IPS DF 19.7 (cell line): ENCODE results near the gene ANKRD28.
"Not testable (repeated sequence)": the region's sequence is repeated elsewhere in the genome, so short reads cannot be mapped to it uniquely, and the experiment has no call there.

ENCODE experiments used
- DNase-seq: peaks from one replicate; pipeline ENCODE4 v3.0.0-alpha.2; 2013; ENCODE audit warnings: low read depth, low spot score

The ANKRD28 gene

DNA sequence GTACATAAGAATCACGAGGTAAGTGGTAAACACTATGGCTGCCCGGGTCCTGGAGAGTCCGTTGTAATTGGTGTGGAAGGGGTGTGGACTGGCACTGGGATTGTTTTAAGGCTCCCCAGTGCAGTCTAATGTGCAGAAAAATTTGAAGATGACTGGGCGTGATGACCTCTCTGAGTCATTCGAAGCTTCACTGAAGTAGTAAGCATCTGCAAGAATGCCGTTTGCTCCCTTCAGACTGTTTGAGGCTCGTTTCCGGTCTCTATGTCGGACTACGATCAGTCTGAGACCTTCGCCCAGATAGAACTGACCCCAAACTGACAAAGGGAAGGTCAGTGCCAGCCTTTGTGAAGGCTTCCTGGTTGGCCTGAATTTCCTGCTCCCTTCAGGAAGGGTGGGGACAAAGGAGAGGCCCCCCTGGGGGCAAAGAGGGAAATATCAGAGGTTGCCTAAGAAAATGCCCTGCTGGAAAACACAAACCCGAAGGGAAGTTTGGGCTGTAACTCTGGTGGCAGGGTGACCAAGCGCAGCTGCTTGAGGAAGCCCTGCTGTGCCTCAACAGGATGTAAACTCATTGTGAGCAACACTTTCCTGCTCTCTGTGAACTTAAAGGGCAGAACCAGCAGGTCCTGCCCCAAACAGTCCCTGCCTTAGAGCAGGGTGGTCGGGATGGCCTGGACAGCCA lies 161.6 kb downstream of the ANKRD28 start:
- no peak for DNase-seq

DNA sequence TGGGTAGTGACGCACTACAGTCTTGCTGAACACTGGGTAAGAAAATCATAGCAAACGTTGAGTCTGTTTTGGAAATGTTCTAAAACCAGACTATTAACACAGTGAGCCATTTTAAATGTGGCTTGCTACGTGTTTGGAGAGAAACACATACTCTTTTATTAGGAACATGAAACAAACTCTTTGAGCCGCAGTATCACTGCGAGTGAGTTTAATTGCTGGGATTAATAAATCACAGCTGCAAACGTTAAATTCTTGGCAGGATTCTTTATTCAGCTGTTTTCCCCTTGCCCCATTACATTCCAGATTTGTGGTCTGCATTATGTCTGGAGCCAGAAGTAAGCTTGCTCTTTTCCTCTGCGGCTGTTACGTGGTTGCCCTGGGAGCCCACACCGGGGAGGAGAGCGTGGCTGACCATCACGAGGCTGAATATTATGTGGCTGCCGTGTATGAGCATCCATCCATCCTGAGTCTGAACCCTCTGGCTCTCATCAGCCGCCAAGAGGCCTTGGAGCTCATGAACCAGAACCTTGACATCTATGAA lies 162.6 kb downstream of the ANKRD28 start:
- DNase-seq: no peak

DNA sequence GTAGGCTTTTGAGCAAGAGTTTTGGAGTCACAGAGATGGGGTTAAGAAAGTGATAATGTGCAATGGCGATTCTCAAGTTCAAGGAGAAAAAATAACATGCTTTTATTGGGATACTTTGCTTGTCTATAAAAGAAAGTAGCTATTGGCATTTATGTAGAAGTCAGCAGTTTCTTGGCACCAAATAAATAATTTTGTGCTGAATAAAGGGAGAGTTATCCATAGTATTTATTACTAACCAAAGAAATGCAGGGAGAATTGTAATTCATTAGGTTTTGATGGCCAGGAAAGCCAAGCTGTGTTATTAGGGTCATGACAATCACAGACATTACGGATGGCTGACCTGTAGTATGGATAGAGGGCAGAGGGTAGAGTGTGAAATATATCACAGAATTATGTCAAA lies 163.1 kb downstream of the ANKRD28 start:
- no peak for DNase-seq

DNA sequence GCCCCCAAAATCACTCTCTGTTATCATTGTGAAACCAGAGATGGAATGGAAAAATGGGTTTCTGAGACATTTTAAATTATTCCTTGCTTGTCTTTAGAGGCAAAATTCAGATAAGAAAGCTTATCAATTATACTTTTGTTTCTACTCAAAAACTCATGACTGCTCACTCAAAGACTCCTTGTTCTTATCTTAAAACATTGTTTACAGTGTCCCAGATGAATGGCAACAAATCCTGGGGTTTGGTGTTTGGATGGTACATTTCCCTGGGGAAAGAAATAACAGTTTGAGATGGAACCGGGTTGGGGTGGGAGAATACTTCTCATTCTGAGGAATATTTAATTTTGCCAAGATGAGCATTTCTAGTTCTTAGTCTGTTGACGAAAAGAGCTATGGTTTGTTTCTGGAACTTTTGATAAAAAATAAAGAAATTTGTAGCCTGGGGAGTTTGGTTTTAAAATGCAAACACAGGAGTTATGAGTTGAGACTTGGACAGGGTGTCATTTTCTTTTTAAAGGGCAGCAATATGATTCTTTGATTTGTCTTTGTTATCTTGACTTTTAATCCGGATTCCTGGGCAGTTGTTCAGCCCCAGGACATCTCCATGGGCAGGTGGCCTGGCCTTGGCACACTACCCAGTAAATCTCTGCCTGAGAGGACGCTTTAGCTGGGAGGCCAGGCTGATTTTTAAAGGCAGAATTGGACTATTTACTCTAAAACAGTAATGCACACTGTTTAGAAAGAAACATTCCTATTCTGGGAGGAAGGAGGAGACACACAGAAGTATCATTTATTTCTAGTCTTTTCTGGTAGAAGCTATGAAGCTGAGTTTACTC lies 163.8 kb downstream of the ANKRD28 start:
- DNase-seq: no peak

DNA sequence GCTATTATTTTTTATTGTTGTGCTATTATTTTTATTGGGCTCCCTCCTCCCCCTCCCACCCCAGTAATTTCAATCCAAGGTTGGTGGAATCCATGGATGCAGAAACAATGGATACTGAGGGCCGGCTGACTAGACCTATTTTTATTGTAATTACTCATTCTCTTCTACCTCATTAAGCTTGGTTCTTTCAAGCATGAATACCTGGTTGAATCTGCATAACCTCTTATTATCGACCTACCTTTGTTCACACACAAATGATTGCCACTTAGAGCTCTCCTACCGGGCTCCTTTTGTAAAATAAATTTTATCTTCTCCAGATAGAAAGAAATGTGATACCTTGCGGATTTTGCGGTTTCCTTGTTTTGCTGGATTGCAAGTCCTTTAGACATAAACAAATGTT lies 164.6 kb downstream of the ANKRD28 start:
- no peak for DNase-seq

DNA sequence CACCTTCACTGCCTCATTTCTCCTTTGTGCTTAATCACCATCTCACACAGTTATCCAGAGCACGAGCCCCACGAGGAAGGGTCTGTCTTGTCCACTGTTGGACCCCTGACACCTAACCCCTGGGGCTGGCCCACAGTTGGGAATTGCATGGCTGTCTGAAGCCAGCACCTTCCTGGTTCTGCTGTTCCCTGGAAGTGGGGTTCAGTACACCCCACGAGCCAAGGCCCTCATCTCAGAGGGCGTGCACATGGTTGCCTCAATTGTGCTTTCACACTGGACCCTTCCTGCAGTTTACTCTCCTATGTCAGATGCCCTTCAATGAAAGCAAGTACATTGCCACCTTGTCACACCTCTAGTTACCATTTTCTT lies 165.6 kb downstream of the ANKRD28 start:
- no peak for DNase-seq

DNA sequence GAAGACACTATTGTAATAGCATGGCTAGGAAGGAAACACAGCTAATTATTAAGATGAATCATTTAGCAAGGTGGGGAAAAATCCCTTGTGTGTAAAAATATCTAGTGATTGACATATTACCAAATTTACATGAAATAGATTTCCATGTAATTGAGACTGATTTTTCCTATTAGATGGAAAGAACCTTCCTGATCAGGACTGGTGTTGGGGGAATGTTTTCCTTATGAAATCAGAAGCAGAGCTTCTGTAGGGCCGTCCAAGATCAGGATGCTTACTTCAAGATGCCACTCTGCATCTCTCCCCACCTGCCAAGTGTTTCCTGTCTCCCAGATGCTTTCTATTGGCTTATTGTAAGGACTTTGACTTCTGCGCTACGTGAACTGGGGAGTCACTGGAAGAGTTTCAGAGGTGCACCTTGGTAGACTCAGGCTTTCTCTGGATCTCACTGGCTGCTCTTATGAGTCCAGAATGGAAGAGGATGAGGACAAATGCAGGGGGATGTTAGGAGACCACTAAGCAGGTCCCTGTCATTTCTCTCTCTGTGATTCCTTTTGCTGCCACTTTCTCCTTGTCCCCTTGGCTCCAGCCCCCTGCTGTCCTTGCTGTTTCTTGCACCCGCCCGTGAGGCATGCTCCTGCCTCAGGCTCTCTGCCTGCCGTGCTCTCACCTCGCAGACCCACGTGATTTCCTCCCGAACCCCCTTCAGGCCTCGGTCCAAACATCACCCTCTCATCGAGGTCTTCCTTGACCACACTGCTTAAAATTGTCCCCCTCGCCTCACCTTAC lies 166.2 kb downstream of the ANKRD28 start:
- DNase-seq: no peak

DNA sequence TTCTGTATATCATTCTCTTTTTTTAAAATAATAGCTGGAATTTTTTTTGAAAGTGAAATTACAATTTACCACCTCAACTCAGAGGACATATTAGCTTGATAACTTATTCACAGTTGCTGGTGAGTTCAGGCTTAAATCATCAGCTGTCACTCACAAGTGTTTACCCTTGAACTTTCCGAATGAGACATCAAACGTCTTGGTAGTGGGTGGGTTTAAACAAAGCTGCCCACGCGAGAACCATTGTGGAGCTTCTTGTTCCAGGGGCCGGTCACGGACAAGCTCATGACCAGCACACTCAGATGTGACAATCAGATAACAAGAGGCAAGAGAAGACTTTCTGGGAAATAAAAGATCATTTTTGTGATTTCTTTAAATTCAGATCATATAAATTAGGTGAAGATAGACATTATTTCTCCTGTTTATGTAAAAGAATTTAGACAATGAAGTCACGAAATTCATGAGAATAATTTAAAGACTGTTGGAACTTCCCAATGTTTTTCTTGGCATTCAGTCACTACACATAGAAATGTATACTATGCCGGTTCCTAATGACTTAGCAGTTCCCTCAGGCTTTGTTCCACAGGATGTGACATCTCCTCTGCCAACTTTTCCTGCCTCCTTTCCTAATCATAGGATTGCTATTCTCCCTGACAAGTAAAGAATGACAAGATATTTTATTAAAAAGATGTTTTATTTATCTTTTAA lies 167.0 kb downstream of the ANKRD28 start:
- DNase-seq: no peak

DNA sequence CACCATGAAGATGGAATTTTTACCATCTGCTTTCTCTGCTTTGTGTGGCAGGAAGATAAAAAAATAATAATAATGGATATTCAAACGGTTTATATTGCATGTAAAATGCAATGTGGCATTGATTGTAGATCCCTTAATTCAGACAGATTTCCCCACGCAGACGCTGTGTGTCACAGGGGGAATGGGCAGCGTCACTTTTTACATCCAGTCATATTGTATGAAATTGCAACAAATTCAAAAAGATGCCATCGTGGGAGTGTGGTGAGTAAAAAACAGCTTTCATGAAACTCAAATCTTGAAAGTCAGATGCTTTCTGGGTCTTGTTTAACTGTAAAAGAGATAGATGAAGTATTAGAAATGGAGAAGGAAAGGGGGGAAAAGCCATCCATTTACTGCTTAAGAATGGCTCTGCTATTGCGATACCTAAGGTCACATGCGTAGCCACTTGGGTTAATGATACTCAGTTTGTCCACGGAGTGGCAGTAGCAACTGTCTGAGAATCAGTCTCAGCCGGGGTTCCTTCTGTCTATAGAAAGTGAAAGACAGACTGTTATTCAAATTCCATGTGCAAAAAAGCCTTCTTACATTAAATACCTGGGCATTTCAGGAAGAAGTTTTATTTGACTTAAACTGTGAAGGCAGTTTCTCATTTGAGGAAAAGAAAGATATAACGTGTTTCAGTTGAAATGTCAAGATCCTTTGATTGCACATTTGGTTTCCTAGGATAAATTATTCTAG lies 167.8 kb downstream of the ANKRD28 start:
- DNase-seq: peak; percentile 56

DNA sequence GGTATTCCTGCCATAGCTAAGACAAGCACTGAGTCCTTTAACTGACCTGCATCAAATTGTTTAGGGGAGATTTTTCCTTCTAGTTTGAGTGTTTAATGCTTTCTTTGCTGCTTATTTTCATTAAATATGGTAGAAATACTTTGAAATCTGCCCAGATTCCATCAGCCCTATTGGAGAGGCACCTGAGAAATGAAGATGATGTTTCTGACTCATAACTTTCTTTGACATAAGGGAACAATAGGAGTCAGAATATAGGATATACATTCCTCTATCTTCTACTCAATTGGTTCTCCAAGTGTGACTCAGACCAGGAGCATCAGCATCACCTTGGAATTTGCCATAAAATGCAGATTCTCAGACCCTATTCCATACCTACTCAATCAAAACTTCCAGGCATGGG lies 168.8 kb downstream of the ANKRD28 start:
- no peak for DNase-seq

DNA sequence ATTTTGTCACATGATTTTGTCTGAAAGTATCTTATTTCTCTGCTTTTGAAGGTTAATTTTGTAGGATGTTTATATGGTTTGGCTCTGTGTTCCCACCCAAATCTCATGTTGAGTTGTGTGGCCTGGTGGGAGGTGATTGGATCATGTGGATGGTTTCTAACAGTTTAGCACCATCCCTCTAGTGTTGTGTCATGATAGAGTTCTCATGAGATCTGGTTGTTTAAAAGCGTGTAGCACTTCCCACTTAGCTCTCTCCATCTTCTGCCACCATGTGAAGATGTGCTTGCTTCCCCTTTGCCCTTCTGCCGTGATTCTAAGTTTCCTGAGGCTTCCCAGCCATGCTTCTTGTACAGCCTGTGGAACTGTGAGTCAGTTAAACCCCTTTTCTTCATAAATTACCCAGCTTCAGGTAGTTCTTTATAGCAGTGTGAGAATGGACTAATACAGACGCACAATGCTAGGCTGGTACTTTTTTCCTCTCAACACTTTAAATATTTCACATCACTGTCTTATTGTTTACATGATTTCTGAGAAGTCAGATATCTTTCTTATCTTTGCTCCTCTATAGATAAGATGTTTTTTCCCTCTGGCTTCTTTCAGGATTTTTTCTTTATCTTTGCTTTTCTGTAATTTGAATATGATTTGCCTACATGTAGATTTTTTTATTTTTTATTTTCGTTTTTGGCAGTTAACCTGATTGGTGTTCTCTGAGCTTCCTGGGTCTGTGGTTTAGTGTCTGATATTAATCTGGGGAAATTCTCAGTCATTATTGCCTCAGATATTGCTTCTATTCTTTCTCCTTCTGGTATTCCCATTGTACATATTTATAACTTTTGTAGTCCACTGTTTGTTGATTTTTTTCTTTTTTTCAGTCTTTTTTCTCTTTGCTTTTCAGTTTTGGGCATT lies 174.0 kb downstream of the ANKRD28 start:
- DNase-seq: no peak

DNA sequence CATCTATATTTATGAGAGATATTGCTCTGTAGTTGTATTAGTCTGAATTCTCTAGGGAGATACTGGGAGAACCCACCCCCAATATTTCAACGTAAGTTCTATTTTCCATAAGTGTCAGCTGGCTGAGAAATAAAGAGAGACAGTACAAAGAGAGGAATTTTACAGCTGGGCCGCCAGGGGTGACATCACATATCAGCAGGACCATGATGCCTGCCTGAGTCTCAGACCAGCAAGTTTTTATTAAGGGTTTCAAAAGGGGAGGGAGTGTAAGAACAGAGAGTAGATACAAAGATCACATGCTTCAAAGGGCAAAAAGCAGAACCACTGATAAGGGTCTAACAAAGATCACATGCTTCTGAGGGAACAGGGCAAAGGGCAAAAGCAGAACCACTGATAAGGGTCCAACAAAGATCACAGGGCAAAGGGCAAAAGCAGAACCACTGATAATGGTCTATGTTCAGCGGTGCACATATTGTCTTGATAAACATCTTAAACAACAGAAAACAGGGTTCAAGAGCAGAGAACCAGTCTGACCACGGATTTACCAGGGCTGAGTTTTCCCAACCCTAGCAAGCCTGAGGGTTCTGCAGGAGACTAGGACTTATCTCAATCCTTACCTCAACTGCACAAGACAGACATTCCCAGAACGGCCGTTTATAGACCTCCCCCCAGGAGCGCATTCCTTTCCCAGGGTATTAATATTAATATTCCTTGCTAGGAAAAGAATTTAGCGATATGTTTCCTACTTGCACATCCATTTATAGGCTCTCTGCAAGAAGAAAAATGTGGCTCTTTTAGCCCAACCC lies 177.9 kb downstream of the ANKRD28 start:
- not testable (repeated sequence) for DNase-seq
